Measurements from ENCODE around the gene EGR2. TPM values are rescaled to one million over a fixed set of nuclear protein-coding genes. Genes with fewer than 3 reads are reported as not detected.

EGR2 gene
- 10 to 100 TPM in 1 of 4 donors, 1 to 10 TPM in 2, under 1 TPM in 1; 0.78 to 14.6 (median 2.9) TPM for total RNA-seq

GRCh38 chr10:62816331-62817120 lies at the start of gene EGR2:
EGR2 (minus strand) TSS chr10:62816366; CDS start chr10:62816029, 337 bp downstream.
- peaks cover 33 to 36% of the 10 kb centered on the region in 2 donors for H3K4me1 ChIP-seq
- TF ChIP-seq CTCF (IDR thresholded peaks at IDR 0.05) (no peak), POLR2A (IDR thresholded peaks at IDR 0.05) (peak in 1 of 2 donors; percentile 63)
- no peaks in the 10 kb centered on the region for H3K9me3 ChIP-seq
- peak within 1 kb of the TSS; percentile 72 to 97 (median 90) for H3K27ac ChIP-seq
- H3K4me3 ChIP-seq (replicated peaks in 1 of 3) = peak within 1 kb of the TSS; percentile 17 to 79 (median 75)
- H3K36me3 ChIP-seq = no peaks in the 10 kb centered on the region
- intact Hi-C loops (cut with DNase I) = loop anchor here (10.0 kb wide), 2 partner anchors 202 to 268 kb away; no protein-coding TSS in a partner anchor
- no peaks in the 10 kb centered on the region for H3K27me3 ChIP-seq
- peak; percentile 96 for DNase-seq
- 0% methylated on average over 36 to 50 of the region's 53 CpGs for WGBS, 2 donors

- no peak for DNase-seq
- Histone ChIP-seq H3K4me1 (no peaks in the 10 kb centered on the region), H3K36me3 (no peaks in the 10 kb centered on the region), H3K27ac (no peak overlapping the region), H3K4me3 (replicated peaks in 1 of 3) (no peak overlapping the region), H3K27me3 (no peaks in the 10 kb centered on the region), H3K9me3 (no peaks in the 10 kb centered on the region)
- intact Hi-C loops (cut with DNase I) = no loop called here
- TF ChIP-seq CTCF (IDR thresholded peaks at IDR 0.05) (no peak), POLR2A (IDR thresholded peaks at IDR 0.05) (no peak)
- WGBS, 2 donors = 88 to 100% methylated on average over 1 of the region's 1 CpG
Observed at GRCh38 chr10:62862447-62862846, 46.3 kb upstream of the EGR2 start.

GRCh38 chr10:62861507-62861906 lies 45.3 kb upstream of the EGR2 start:
- no peak overlapping the region for H3K27ac ChIP-seq
- no peaks in the 10 kb centered on the region for H3K9me3 ChIP-seq
- no peaks in the 10 kb centered on the region for H3K27me3 ChIP-seq
- WGBS, 2 donors = 64 to 69% methylated on average over 3 of the region's 3 CpGs
- no peak for TF ChIP-seq CTCF (IDR thresholded peaks at IDR 0.05)
- no peak for TF ChIP-seq POLR2A (IDR thresholded peaks at IDR 0.05)
- DNase-seq = no peak
- intact Hi-C loops (cut with DNase I) = no loop called here
- no peak overlapping the region for H3K4me3 ChIP-seq (replicated peaks in 1 of 3)
- H3K4me1 ChIP-seq = no peaks in the 10 kb centered on the region
- H3K36me3 ChIP-seq = no peaks in the 10 kb centered on the region

- Histone ChIP-seq H3K4me1 (no peaks in the 10 kb centered on the region), H3K27me3 (no peaks in the 10 kb centered on the region), H3K27ac (no peak overlapping the region), H3K4me3 (replicated peaks in 1 of 3) (no peak overlapping the region), H3K36me3 (no peaks in the 10 kb centered on the region), H3K9me3 (no peaks in the 10 kb centered on the region)
- peak in 1 of 2 donors; percentile 8 for DNase-seq
- WGBS, 2 donors = 22 to 32% methylated on average over 4 of the region's 4 CpGs
- intact Hi-C loops (cut with DNase I) = no loop called here
- TF ChIP-seq CTCF (IDR thresholded peaks at IDR 0.05) (no peak), POLR2A (IDR thresholded peaks at IDR 0.05) (no peak)
Observed at GRCh38 chr10:62860946-62861345, 44.8 kb upstream of the EGR2 start.

GRCh38 chr10:62858364-62858763 lies 42.2 kb upstream of the EGR2 start:
- Histone ChIP-seq H3K4me1 (no peaks in the 10 kb centered on the region), H3K9me3 (no peaks in the 10 kb centered on the region), H3K4me3 (replicated peaks in 1 of 3) (no peak overlapping the region), H3K27ac (no peak overlapping the region), H3K36me3 (no peaks in the 10 kb centered on the region), H3K27me3 (no peaks in the 10 kb centered on the region)
- no peak for TF ChIP-seq CTCF (IDR thresholded peaks at IDR 0.05)
- no peak for TF ChIP-seq POLR2A (IDR thresholded peaks at IDR 0.05)
- intact Hi-C loops (cut with DNase I) = no loop called here
- peak in 1 of 2 donors; percentile 3 for DNase-seq
- 59 to 69% methylated on average over 6 of the region's 6 CpGs for WGBS, 2 donors

Measured in thyroid gland (tissue), 4 donors.